ENCODE measurements around the gene ADK.

DNA sequence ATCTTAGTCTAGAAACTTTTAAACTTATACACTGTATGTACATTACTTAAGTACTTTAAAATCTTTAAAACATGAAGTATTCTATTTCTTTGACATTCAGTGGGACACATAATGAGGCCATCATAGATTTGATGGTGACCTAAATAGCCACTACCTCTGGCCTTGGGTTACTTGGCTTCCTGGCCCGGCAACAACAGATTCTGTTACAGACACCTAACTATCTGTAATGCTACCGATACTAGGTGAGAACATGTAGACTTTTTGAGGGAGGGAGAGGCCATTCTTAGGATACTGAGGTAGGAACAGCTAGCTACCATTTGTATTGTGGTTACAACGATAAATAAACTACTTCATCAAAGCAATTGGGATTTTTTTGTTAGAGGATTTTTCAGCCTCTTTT, 520.7 kb downstream of the ADK start:
- TF ChIP-seq, protein P1, sequence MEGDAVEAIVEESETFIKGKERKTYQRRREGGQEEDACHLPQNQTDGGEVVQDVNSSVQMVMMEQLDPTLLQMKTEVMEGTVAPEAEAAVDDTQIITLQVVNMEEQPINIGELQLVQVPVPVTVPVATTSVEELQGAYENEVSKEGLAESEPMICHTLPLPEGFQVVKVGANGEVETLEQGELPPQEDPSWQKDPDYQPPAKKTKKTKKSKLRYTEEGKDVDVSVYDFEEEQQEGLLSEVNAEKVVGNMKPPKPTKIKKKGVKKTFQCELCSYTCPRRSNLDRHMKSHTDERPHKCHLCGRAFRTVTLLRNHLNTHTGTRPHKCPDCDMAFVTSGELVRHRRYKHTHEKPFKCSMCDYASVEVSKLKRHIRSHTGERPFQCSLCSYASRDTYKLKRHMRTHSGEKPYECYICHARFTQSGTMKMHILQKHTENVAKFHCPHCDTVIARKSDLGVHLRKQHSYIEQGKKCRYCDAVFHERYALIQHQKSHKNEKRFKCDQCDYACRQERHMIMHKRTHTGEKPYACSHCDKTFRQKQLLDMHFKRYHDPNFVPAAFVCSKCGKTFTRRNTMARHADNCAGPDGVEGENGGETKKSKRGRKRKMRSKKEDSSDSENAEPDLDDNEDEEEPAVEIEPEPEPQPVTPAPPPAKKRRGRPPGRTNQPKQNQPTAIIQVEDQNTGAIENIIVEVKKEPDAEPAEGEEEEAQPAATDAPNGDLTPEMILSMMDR (conservative IDR thresholded peaks at IDR 0.05; ENCODE audit: low read depth, low read length), result no peak
- TF ChIP-seq ELK1 (IDR thresholded peaks at IDR 0.05; ENCODE audit: borderline replicate concordance, low read depth, low read length) (no peak), SMC3 (IDR thresholded peaks at IDR 0.05; ENCODE audit: low read depth, low read length) (no peak), POLR2A (IDR thresholded peaks at IDR 0.05; ENCODE audit: low read depth, low read length) (no peak), USF2 (IDR thresholded peaks at IDR 0.05; ENCODE audit: low read depth, low read length) (no peak), CEBPB (IDR thresholded peaks at IDR 0.05; ENCODE audit: low read depth, low read length) (no peak), MXI1 (IDR thresholded peaks at IDR 0.05; ENCODE audit: borderline replicate concordance, low read depth, low read length) (no peak), RAD21 (IDR thresholded peaks at IDR 0.05; ENCODE audit: low read length) (no peak)

Measured in IMR-90 (cell line).